AML-193 (cell line): ENCODE data around the gene TRPV5.

Experiments
- DNase-seq, 2 experiments: peaks; one replicate each; lab custom pipeline; 2025; lab: John Stamatoyannopoulos, UW

The TRPV5 gene

DNA sequence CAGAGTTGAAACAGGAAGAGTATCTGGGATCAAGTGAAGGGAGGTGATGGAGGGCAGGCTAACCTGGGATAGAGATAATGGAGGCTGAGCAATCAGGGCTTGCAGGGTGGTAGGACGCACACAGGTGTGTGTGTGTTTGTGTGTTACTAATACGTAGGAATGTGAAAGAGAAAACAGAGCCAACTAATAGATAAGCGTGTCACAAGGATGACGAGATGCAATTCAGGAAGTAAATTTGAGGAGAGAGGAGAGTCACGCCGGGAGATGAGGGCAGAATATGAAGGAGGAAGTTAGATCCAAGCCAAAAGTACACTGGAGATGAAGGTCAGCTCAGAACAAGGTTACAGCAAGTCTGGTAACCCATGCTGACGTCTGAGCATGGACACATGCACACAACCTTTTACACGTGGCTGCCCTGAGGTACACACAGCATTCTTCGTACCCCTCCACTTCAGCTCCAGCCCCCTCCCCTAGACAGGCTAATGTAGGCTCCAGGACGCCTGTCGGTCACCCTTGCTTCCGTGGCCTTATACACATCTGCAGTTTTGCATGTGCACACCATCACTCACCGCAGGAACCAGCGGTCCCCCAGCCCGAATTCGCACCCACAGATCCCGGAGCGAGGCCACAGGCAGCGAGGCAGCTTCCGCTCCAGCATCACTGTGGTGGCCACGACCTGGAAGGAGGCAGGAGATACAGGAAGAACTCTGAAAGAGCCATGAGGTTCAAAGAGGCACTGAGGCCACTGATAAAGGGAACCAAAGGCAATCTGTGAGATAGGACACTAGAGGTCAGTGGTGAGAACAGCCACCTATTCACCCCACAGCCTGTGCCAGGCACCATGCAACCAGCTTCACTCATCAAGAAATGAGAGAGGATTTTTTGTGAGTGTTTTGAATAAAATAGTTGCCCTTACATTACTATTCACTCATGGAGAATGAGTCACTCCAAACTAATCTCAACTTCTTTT lies 24.3 kb downstream of the TRPV5 start:
- peak; percentile 65 to 66 for DNase-seq

DNA sequence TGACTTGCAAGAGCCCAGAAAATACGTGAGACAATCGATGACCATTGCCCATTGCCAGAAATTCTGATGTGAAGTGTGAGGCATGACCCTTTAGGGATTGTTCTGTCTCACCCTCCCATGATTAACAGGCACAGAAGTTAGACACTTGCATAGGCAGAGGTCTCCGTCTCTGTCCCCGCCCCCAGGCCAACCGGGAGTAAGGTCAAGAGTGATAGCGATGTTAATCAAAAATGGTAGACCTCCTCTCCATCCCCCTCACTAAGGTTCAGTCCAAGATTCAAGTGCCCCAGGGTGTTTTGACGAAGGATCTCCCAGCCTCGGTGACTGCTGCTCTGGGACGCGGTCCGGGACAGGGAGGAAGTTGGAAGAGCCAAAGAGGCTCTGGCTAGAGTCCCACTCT lies 25.3 kb downstream of the TRPV5 start:
- DNase-seq, result no peak

DNA sequence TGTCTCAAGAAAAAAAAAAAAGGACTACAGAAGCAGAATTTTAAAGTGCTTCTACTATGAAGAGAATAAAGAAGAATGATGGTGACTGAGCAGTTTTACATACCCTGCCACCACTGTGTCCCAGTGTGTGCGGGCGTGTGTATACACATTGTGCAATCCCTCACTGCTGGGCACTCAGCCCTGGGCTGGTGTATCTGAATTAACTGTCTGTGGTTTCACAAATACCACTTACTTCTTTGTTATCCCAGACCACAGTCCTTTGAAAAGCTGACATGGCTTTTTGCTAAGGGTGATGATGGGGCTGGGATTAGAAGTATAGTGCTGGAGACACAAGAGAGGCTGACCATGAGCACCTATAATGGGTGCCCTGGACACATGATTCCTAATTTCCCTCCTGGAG lies 26.9 kb downstream of the TRPV5 start:
- DNase-seq, result peak; percentile 56 to 66

DNA sequence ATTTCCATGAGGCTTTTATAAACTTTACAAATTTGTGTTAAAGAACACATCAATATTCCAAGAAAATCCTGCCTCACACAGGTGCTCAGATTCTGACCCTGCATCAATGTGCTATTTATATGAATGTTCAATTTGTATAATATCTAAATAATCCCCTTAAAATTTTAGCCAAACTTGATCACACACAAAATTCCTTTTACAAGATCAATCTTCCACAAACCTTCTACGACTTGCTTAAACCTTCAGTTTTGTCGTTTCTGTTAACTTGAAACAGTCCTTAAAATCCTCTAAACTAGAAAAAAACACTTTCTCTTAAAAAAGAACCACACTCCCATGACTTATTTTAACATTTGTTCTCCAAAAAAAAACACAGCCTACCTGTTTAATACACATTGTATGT lies 27.8 kb downstream of the TRPV5 start:
- no peak for DNase-seq

DNA sequence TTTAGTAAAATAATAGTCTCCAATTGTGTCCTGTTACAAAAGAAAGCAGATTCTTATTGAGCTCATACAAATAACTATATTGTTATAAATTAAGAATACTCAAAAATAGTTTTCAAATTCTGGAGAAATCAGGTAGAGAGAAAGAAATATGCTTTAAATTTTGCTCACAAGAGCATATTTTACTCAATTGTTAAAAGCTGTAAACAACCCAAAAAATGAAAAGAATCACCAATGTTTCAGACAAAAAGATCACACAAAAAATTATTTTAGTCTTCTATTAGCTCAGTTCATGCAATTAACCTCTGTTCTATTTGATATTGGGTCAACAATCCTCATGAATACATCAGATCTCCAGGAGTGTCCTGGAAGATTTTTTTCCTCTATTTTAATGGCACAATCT lies 29.4 kb downstream of the TRPV5 start:
- no peak for DNase-seq

DNA sequence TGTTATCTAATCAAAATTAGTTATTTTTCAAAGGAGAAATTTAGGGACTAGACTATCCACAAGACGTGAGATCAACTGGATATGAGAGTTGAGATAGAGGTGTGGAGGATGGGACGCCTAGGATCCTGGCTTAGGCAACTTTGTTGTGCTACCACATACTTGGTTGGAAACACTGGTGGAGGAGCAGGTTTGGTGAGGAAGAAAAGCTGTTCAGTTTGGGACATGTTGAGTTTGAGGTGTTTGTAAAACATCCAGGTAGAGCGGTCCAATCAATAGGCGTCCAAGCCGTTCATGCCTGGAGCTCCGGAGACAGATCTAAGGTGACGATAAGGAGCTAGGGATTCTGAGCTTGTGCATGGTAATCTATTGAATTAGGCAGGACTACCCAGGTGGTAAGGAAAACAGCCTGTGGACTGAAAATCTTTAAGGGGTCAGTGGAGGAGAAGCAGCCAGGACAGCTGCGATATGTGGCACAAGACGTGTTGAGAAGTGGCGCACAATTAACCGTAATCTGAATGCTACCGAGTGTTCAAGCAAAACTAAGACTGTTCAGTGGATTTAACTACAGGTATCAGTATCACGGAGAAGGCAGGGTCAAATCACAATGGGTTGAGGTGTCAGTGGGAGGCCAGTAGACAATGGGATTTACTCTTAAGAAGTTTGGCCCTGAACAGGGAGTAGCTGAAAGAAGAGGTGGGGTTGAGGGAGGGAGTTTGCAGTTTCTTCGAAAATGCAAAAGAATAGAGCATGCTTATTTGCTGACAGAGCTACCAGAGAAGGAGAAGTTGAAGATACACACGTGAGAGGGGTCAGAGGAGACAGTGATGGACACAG lies 31.9 kb downstream of the TRPV5 start:
- no peak for DNase-seq

DNA sequence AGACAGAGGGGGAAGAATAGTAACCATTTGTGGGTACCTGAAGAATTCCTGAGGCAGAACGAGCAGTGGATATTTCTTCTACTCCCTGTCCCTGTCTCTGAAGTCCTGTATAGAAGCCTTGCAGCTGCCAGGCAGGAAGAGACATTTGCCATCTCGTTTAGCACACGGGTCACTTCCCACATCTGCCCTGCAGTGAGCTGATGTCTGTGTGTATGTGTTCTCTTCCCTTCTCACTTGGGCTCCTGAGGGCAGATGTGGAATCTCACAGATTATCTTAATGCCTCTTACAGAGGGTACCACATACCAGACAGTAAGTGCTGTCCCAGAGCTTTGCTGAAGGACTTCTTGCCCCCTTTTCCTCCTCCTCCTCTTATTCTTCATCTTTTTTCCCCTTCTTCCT lies 33.9 kb downstream of the TRPV5 start:
- DNase-seq, result no peak

DNA sequence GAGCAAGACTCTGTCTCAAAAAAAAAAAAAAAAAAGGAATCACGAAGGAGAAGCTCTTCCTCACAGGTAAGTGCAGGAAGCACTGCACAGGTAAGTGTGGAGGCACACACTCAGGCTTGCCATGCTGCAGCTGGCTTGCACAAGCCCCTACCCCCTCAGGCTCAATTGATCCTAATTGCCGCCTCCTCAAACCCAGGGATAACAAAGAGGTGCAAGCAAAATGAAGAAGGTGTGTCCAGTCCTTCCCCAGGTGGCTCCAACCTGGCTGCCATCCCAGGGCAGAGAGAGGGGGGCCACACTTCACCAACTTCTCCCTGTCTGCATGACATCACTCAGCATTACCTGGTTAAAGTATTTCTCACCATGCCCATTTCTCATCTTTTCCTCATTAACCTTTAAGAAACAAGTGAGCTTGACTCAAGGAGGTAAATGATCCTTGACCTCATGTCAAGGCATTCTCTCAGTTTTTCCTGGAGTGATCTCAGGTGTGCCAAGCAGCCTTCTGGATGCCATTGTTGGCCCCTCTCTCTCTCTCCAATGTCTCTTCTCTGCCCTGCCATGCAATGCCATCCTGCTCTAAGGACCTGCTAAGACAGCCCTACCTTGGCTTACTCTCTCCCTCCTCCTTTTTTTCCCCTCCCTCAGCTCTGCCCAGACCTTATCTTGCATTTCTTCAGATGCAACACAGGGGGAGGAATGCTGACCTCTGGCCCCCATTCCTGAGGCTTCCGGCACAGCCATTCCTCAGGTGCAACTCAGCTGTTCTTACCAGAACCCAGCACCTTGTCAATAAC lies 35.0 kb downstream of the TRPV5 start:
- DNase-seq, result no peak

DNA sequence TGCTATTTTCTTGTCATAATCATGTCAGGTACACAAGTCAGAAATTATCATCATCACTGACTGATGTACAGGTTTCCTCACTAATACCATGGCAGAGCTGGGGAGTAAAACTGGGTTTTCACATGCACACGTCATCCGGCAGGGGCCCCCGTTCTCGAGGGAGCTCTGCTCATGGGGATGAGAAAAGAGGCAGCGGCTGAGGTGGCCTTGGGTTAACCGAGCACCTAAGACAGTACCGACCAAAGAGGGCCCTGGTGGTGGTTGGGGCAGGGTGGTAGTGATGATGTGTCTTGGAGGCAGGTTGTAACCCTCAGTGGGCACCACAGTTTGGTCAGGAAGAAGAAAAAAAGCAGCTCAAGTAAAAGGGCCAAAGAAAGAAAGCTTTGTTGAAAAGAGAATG lies 35.9 kb downstream of the TRPV5 start:
- DNase-seq, result no peak

DNA sequence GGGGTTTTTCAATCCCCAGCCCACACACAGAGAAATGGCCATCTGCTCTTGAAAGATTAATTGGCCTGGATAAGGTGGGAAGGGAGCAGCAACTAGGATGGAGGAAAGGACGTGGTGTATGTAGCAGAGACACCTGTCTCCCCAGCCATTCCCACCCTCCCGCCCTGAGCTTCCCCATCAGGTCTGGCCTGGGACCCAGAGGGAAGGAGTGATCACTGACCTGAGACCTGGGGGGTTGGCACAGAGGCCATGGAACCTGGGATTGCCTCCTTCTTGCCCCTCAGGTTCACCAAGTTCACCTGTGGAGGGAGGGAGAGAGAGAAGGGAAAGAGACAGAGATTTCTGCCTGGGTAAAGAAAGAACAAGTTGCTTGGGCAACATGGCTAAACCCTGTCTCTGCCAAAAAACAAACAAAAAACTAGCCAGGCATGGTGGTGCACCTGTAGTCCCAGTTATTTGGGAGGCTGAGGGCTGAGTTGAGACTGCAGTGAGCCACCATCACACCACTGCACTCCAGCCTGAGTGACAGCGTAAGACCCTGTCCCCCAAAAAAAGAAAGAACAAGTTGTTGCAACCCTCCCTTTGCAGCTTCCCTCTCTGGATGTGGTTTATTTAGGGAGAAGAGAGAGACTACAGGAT lies 36.7 kb downstream of the TRPV5 start:
- DNase-seq, result no peak

DNA sequence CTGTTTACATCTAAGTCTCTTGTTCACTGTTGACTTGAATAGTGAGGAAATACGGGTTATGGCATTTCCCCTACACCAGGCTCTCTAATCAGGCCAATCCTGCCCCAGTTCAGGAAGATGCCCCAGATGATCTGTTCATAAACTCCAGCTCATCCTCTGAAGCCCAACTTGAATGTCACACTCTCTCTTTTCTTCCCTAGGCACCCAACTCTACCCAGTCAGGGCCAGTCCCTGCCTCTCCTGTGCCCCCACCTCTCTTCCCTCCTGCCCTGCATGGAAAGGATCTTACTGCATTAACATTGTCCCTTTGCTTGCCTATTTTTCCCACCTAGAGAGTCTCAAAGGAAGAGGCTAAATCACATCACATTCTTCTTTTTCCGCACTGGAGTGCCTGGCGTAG lies 37.4 kb downstream of the TRPV5 start:
- DNase-seq, result no peak

DNA sequence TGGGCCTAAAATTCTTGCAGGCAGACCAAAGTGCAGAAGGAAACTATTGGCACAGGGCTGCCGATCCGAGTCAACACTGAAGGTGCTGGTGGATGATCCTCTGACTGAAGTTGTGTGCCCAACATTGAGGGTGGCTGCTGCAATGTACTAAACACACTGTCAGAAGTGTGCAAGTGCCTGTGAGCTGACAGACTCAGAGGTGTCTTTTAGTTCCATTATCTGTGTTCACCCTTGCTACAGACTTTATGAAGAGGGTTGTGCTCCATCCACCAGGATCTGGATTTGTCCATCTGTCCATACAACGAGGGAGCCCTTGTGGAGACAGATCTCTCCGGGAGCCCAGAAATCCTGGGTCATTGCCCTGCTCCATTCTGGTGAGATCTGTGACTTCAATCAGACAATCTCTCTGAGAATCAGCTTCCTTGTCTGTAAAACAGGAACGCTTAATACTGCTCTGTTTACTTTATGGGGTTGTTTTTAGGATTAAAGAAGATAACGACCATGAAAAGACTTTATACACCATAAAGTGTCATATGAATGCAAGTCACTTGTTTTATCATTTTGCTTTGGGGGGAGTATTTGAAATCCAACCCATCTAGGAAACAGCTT lies 38.5 kb downstream of the TRPV5 start:
- DNase-seq, result no peak

DNA sequence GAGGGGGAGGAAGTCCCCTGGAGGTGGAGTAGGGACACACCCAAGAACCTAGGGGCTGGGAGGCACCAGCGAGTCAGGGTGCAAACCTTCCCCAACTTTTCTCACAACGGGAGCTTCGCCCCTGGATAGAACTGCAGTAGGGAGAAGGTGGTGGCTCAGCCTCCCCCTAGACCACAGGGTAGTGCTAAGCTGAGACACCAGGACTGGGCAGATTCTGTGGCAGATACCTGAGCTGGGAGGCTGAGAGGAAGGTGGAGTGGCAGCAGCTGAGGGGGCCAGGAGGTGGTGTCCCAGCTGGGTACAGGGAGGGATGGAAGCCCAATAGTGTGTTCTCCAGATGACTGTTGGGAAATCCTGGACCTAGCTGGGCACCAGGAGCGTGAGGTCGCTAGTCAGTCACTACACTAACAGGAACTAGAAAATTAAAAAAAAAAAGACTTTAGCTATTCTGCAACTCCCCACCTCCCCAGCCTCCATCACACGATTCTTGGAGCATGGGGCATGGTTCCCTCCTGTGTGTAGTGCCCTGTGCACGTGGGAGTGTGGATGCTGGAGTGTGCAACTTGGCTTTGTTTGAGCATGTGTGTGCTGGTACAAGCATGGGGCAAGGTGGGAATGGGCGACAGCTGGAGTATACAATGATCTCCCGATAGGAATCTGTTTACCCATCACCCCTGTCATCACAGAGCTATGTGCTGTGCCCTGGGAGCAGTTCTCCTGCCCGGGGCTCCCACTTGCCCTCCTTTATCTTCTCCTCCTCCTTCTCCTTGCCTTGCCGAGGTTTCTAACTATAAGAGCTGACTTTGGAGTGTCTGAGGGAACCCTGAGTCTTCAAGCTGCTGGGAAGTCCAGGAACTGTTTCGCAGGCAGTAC lies 39.2 kb downstream of the TRPV5 start:
- DNase-seq, result no peak

DNA sequence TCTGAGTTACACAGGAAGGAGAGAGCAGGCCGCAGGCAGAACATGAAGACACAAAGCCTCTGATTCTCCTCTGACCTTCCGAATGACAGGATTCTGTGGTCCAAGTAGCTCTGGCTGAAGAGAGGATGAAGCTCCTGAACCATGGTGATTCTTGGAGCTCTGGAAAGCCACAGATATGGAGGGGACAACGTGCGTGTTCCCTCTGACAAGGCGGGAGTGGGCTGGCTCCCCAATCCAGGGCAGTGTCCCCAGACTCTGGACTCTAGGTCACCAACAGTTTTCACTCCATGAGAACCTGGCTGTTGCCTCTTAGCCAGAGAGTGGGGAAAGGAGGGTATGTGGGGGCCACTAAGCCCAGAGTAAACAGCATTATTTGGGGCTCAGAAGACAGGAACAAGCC lies 40.6 kb downstream of the TRPV5 start:
- no peak for DNase-seq

DNA sequence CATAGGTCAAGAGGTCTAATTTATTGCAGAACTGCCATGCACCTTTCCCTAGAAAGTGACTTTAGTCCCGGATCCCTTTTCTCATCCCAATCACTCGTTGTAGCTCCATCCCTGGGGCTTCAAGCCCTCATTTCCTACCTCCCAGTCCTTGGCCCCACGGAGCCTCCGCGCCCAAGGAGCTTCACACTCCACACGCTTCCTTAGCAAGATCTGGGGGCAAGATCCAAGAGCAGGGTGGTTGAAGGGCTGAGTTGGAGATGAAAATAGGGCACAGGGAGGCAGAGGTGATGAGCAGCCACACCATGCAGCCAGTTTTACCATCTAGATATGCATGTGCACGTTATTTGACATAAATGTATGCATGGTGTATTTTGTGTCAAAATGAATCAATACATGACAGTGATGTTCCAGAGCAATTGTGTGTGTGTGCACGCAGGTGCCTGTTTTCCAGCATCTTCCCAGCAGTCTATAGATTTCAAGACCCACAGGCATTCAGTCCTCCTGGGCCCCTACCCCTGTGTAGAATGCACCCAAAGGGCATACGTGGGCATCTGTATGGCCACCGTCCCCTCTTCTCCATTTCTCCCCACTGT lies 42.0 kb downstream of the TRPV5 start:
- DNase-seq, result no peak

DNA sequence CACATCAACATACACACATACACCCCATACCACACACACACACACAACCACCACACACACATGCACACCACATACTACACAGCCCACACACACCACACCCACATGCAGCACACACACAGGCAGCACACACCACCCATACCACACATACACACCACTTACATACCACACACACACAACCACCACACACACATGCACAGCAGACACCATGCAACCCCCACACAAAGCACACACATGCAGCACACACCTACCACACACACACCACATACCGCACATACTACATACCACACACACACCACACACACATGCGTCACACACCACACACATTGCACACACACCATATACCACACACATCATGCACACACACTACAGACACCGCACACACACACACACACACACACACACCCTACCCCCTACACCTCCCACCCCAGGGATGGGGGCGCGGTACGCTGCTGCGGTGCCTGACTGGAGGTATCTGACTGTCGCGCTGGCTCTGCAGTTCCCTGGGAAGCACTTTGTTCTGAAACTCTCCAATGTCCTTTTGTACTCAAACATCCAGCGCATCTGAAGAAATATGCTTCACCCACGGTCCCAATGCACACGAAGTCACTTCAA lies 42.6 kb downstream of the TRPV5 start:
- no peak for DNase-seq

DNA sequence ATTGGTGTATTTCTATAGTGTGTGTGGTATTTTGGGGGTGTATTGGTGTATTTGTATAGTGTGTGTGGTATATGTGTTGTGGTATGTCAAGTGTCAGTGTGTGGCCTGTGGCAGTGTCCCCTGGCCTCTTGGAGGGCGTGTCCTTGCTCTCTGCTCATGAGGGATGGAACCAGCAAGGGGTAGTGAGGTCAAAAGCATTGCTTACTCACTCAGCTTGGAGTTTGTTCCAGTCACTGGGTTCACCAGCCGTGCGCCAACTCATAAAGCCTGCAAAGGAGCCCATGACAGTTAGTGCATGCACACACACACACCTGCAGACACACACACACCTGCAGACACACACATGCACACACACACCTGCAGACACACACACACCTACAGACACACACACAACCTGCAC lies 43.7 kb downstream of the TRPV5 start:
- DNase-seq, result no peak

DNA sequence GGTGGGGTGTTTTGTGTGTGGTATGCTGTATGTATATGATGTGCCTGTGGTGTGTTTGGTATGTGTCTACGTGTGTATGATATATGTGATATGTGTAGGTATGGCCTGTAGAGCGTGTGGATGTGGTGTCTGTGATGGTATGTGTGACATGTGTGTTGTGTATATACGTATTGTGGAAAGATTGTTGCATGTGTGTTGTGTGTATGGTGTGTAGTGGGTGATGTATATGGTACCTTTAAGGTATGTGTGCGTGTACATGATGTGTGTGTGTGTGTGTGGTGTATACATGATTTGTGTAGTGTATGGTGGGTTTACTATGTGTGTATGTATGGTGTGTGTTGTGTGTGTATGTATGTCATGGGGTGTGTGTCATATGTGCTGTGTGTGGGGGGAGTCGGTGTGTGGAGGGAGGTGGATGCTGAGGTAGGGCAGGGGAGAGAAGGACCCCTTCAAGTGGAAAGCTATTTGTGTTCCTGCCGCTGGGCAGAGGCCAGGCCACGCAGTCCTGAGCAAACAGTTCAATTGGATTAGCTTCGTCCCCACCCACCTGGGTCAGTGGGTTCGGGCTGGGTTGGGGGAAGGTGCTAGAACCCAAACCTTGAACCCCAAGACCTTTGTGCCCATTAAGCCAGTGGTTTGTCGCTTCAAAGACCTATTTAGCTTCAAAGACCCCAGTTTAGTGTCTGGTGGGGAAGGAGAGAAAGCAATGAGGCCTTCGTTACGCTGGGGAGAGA lies 46.1 kb downstream of the TRPV5 start:
- DNase-seq, result no peak

DNA sequence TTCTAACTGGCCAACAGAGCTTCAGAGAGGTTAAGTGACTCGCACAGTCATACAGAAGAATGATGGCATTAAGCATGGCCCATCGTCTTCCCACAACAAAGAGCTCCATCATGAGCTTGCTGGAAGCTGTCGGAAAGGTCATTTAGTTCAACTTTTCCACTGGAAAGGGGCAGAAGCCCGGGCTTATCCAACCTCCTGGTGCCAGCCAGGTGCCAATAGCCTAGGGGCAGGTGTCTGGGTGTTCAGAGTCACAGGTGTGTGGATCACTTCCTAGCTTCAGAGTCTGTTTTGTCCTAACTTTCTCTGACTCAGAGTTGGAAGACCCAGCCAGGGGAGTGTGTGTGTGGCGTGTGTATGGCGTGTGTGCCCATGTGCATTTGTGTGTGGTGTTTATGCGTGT lies 46.7 kb downstream of the TRPV5 start:
- DNase-seq, result no peak
